ENCODE results near the gene ABCB8.
A peak's percentile ranks its signal among the peaks of the same experiment; 100 is the strongest.

ABCB8 gene

DNA sequence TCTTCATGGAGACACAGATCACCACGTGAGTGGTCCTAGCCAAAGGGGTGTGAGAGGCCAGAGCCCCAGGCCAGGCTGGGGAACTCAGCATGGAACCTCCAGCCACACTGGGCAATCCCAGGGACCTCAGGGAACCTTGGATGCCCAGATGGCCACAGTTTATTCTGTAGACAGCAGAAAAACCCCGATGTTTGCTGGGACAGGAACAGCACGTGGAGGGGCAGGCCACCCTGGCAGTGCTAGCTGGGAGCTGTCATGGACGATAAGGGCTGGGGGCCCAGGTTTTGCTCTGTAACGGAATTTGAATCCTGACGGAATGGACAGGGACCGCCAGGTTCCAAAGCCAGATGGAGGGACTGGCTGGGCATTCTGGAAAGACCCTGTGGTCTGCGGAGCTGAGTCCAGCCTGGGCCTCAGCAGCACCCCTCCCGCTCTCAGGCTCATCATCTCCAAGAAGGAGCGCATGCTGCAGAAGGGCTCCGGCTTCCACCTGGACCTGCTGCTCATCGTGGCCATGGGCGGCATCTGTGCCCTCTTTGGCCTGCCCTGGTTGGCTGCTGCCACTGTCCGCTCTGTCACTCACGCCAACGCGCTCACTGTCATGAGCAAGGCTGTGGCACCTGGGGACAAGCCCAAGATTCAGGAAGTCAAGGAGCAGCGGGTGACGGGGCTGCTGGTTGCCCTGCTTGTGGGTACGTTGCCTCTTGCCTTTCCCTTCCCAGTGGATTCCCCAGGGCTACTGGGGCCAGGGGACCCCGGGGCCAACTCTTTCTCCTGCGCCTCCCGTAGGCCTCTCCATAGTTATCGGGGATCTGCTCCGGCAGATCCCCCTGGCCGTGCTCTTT is 46.8 kb downstream of the ABCB8 start:
- no peak for DNase-seq (ENCODE audit: low read depth in 3 of 3)

- no peak for DNase-seq (ENCODE audit: low read depth in 3 of 3)
These were observed 47.4 kb downstream of the ABCB8 start for GRCh38 chr7:151075662-151075971.

- DNase-seq (ENCODE audit: low read depth in 3 of 3): no peak
These were observed 47.8 kb downstream of the ABCB8 start for GRCh38 chr7:151075978-151076426.

- DNase-seq (ENCODE audit: low read depth in 3 of 3): no peak
These were observed 48.8 kb downstream of the ABCB8 start for GRCh38 chr7:151076863-151077704.

GRCh38 chr7:151077705-151078232 is 49.5 kb downstream of the ABCB8 start:
- DNase-seq (ENCODE audit: low read depth in 3 of 3): no peak

DNA sequence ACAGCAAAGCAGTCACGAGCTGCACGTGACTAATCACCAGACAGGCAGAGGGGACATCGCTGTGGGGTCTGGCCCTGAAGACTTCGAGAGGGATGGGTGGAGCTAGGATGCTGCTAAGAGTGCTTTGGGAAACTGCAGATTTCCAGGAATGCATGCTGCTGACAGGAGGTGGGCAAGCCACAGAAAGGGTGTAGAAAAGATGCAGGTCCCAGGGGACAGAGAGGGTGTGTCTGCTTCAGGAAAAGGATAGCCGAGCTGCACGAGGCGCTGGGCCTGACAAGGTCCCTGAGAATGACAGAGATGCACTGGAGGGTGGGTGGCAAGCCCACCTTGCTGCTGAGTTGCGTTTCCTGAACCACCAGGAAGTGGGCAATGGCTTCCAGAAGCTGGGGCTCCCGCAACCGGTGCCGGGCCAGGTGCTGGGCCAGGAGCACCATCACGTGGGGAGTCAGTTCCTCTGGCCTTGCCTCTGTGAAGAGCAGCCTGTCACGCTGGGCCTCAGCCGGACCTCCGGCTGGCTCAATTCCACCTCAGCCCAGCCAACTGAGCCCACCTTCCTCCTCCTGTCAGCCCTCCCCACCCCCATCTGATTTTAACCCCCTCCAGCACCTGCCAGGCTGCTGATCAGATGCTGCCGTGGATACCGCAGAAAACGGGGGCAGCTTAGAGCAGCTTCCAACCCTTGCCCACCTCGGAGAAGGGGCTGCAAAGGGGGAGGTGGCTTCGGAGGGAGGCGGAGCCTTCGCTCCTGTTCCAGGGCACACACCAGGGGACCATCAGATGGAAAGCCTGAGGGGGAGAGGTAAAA is 50.2 kb downstream of the ABCB8 start:
- no peak for DNase-seq (ENCODE audit: low read depth in 3 of 3)

- DNase-seq (ENCODE audit: low read depth in 3 of 3): no peak
These were observed 51.1 kb downstream of the ABCB8 start for GRCh38 chr7:151079199-151079910.

- DNase-seq (ENCODE audit: low read depth in 3 of 3): no peak
These were observed 51.8 kb downstream of the ABCB8 start for GRCh38 chr7:151080067-151080521.

DNA sequence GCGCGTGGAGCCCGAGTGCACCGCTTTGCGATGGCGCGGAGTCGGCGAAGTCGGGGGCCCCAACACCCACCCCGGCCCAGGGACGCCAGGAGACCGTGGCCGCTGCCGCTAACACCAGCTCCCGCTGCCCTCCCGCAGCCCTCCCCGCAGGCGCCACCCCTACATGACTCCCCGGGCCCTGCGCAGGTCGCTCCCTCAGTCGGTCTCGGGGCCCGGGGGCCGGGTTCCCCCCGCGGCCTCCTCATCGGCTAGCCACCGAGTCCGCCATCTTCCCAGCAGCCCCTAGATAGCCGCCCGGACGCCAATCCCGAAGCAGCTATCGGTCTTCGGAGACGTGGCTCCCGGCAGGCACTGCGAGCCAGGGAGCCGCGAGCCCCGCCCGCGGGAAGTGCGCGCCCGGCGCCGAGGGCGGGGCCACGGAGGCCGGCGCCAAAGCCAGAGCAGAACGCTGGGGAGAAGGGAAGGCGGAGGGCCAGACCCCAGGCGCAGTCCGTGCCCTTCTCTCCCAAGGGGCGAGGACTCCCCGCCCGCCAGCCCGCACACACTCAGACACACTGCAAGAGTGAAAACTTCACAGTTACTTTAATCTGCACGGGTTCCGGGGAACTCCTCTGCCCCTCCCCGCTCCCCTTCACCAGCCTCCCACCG is 52.4 kb downstream of the ABCB8 start, which contains the start of gene FASTK:
TSS of gene FASTK (minus strand) at position 288 of the 648 bp plus-strand sequence. CDS start at position 245, 43 bp downstream.
- peak; percentile 78 to 83 (median 78) for DNase-seq (ENCODE audit: low read depth in 3 of 3)

- DNase-seq (ENCODE audit: low read depth in 3 of 3): no peak
These were observed 53.2 kb downstream of the ABCB8 start for GRCh38 chr7:151081170-151082101.

- no peak for DNase-seq (ENCODE audit: low read depth in 3 of 3)
These were observed 54.2 kb downstream of the ABCB8 start for GRCh38 chr7:151082141-151083070.

GRCh38 chr7:151083071-151083823 is 55.0 kb downstream of the ABCB8 start, which contains the start of gene TMUB1:
TMUB1 (minus strand) TSS chr7:151083493; CDS start chr7:151082563, 930 bp downstream.
- DNase-seq (ENCODE audit: low read depth in 3 of 3): peak; percentile 61 to 75 (median 68)

GRCh38 chr7:151083824-151084160 is 55.5 kb downstream of the ABCB8 start:
- no peak for DNase-seq (ENCODE audit: low read depth in 3 of 3)

DNA sequence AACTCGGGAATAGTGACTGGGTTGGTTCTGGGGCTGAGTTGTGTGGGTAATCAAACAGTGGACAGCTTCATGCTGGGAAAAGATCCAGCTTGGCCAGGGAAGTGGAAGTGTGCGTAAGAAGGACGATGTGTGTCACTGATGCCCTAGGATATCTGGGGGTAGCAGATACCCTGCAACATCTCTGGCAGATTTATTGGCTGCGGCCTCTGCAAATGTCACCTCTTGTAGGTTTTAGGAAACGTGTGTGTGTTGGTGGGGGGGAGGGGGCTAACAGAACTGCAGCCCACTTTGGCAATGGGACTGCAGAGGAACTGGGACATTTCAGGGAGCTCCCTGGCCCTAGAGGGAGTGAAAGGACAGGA is 57.1 kb downstream of the ABCB8 start:
- DNase-seq (ENCODE audit: low read depth in 3 of 3): no peak

GRCh38 chr7:151085691-151086620 is 57.7 kb downstream of the ABCB8 start, which contains the start of gene AGAP3:
AGAP3 (plus strand) TSS chr7:151086475; CDS start chr7:151086742, 267 bp downstream.
- no peak for DNase-seq (ENCODE audit: low read depth in 3 of 3)

DNA sequence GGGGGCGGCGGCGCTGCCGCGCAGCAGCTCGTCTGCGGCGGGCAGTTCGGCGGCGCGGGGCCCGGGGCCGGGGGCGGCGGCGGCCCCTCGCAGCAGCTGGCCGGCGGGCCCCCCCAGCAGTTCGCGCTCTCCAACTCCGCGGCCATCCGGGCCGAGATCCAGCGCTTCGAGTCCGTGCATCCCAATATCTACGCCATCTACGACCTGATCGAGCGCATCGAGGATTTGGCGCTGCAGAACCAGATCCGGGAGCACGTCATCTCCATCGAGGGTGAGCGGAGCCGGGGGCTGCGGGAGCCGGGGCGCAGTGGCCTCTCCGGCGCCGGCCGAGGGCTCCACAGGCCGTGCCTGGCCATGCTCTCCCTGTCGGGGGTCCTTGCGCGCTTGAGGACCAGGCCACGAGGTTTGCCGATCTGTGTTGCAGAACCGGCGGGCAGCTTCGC is 58.6 kb downstream of the ABCB8 start:
- no peak for DNase-seq (ENCODE audit: low read depth in 3 of 3)

Measured in stimulated activated CD4-positive, alpha-beta T cell treated with anti-CD3 and anti-CD28 coated beads, TNF-alpha, amount 100 ng/mL, for 48 hours (primary cell).